ENCODE measurements around the gene GFER.
"Not testable (repeated sequence)": the region's sequence is repeated elsewhere in the genome, so short reads cannot be mapped to it uniquely, and the experiment has no call there.

The GFER gene

DNA sequence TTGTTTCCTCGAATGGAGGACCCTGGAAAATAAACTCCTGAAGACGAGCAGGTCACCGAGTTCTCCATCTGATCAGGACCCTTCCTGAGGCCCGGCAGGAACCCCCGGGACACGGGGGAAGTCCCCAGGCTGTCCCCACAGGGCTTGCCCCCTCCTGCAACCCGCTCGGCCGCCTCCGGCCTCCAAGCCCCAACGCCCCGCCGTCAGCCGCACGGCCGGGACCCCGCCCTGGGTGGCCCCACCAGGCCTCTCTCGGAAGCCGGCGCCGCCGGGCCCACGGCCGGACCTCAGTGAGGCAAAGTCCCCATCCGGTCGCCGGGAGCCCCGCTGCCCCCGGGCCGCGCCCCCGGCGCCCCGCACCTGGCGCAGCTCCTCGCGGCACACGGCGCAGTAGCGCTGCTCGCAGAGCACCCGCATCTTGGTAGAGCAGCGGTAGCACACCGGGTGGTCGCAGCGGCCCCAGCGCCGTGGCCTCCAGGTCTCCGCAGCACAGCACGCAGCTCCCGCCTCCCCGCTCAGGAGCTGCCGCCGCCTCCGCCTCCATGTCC lies 25.2 kb downstream of the GFER start:
- peak overlapping the region; percentile 56 for H3K4me3 ChIP-seq (ENCODE audit: control insufficient read depth, low read depth, low read length)
- TF ChIP-seq, protein P1, sequence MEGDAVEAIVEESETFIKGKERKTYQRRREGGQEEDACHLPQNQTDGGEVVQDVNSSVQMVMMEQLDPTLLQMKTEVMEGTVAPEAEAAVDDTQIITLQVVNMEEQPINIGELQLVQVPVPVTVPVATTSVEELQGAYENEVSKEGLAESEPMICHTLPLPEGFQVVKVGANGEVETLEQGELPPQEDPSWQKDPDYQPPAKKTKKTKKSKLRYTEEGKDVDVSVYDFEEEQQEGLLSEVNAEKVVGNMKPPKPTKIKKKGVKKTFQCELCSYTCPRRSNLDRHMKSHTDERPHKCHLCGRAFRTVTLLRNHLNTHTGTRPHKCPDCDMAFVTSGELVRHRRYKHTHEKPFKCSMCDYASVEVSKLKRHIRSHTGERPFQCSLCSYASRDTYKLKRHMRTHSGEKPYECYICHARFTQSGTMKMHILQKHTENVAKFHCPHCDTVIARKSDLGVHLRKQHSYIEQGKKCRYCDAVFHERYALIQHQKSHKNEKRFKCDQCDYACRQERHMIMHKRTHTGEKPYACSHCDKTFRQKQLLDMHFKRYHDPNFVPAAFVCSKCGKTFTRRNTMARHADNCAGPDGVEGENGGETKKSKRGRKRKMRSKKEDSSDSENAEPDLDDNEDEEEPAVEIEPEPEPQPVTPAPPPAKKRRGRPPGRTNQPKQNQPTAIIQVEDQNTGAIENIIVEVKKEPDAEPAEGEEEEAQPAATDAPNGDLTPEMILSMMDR (IDR thresholded peaks at IDR 0.05; ENCODE audit: control insufficient read depth, insufficient read depth, low read depth, low read length, missing control alignments) = no peak
- DNase-seq (ENCODE audit: low read depth) = no peak

DNA sequence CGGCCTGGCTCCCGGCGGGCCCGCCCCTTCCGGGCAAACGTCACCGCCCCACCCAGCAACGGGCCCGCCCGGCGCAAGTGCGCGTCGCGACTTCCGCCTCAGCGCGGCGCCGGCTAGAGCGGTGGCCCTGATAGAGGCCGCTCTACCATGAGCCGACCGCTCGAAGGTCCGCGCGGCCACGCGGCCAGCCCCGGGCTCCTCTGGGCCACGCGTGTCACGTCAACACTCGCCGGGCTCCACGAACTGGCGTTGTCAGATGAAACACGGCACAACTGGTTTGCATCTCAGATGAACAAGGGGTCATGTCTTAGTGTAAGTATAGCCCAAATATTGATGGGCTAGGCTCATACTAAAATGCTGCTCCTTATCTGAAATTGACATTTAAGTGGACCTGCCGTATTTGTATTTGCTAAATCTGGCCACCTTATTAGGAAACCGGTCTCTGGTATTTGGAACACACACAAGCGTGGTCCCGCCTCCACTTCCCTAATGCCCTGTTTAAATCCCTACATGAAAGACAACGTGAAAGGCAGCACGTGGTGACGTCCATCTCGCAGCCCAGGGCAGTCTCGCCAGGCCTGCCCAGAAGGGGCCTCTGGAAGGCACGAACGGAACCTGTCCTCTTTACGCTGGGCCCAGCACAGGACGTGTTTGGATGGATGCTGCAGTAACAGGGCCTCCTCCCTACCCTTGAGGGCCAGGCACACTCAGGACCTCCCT lies 26.0 kb downstream of the GFER start, which contains the start of gene ZNF598:
TSS of gene ZNF598 (minus strand) at position 31 of the 720 bp plus-strand sequence.
- TF ChIP-seq, protein P1 (IDR thresholded peaks at IDR 0.05; ENCODE audit: control insufficient read depth, insufficient read depth, low read depth, low read length, missing control alignments) = no peak
- DNase-seq (ENCODE audit: low read depth) = peak; percentile 41
- peak within 1 kb of the TSS; percentile 66 for H3K4me3 ChIP-seq (ENCODE audit: control insufficient read depth, low read depth, low read length)

DNA sequence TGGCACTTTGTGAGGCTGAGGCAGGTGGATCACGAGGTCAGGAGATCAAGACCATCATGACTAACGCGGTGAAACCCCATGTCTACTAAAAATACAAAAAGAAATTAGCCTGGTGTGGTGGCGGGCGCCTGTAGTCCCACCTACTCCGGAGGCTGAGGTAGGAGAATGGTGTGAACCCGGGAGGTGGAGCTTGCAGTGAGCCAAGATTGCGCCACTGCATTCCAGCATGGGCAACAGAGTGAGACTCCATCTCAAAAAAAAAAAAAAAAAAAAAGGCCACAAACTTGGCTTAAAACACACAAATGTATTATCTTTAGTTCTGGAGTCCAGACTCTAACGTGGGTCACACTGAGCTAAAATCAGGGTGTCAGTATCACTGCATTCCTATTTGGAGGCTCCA lies 27.7 kb downstream of the GFER start:
- not testable (repeated sequence) for DNase-seq (ENCODE audit: low read depth); H3K4me3 ChIP-seq (ENCODE audit: control insufficient read depth, low read depth, low read length)

DNA sequence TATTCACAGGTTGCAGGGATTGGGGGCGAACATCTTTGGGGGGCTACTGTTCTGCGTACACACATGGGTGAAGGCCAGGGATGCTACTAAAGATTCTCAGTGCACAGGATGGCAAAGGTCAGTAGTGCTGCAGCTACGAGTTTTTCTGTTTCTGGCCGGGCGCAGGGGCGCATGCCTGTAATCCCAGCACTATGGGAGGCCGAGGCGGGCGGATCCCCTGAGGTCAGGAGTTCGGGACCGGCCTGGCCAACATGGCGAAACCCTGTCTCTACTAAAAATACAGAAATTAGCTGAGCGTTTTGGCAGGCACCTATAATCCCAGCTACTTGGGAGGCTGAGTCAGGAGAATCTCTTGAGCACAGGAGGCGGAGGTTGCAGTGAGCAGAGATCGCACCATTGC lies 29.5 kb downstream of the GFER start:
- no peak overlapping the region for H3K4me3 ChIP-seq (ENCODE audit: control insufficient read depth, low read depth, low read length)
- TF ChIP-seq, protein P1 (IDR thresholded peaks at IDR 0.05; ENCODE audit: control insufficient read depth, insufficient read depth, low read depth, low read length, missing control alignments) = no peak
- no peak for DNase-seq (ENCODE audit: low read depth)

DNA sequence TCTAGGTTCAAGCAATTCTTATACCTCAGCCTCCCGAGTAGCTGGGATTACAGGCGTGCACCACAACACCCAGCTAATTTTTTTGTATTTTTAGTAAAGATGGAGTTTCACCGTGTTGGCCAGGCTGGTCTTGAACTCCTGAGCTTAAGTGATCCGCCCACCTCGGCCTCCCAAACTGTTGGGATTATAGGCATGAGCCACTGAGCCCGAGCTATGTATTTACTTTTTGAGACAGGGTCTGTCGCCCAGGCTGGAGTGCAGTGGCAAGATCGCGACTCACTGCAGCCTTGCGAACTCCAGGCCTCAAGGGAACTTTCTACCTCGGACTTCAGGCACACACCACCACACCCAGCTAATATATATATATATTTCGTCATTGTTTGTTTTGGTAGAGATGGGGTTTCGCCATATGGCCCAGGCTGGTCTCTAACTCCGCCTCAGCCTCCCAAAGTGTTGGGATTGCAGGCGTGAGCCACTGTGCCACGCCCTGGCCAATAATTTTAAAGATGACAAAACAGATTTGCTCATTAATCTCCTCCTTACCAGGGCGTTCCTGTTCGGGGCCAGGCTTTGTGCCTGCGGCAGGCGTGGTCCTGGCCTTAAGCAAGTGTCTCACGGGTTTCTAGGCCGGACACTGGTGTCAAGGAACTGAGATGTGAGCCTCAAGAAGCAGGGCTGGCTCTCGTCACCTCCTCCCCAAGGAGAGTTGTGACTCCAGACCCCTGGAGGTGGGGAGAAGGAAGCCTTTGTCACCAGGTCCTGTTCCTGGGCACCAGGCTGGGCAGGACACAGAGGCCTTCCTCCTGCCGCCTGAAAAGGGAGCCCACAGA lies 31.3 kb downstream of the GFER start:
- TF ChIP-seq, protein P1 (IDR thresholded peaks at IDR 0.05; ENCODE audit: control insufficient read depth, insufficient read depth, low read depth, low read length, missing control alignments) = no peak
- H3K4me3 ChIP-seq (ENCODE audit: control insufficient read depth, low read depth, low read length) = no peak overlapping the region
- no peak for DNase-seq (ENCODE audit: low read depth)

DNA sequence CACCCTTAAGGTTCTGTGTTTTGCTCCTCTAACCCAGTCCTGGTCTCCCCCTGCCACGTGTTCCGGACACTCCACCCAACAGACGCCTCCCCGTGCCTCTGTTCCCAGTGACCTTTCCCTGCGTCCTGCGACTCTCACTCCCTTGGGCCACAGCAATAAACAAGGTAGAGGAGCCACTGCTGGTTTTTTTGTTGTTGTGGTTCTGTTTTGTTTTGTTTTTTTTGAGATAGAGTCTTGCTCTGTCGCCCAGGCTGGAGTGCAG lies 31.9 kb downstream of the GFER start:
- TF ChIP-seq, protein P1 (IDR thresholded peaks at IDR 0.05; ENCODE audit: control insufficient read depth, insufficient read depth, low read depth, low read length, missing control alignments) = no peak
- no peak for DNase-seq (ENCODE audit: low read depth)

DNA sequence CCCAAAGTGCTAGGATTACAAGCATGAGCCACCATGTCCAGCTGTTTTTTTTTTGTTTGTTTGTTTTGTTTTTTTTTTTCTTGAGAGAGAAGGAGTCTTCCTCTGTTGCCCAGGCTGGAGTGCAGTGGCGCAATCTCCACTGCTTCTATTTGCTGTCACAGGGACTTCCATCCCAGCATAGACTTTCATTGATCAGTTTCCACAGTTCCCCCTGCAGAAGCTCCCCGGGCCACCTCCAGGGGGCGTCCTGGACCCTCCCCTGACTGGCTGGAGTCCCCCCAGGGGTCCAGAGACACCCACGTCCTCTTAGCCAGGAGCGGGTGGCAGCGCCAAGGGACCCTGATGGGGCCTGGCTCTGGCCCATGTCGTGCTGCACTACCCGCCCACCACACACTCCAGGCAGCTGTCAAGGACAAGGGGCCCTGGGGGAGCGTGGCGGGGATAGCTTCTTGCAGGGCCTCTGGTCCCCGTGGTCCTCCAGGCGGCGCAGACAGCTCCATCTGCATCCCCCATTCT lies 32.5 kb downstream of the GFER start:
- TF ChIP-seq, protein P1 (IDR thresholded peaks at IDR 0.05; ENCODE audit: control insufficient read depth, insufficient read depth, low read depth, low read length, missing control alignments) = peak; percentile 36
- DNase-seq (ENCODE audit: low read depth) = no peak
- no peak overlapping the region for H3K4me3 ChIP-seq (ENCODE audit: control insufficient read depth, low read depth, low read length)

More for the DNA sequence above, 31.9 kb downstream of the GFER start:
- no peak overlapping the region for H3K4me3 ChIP-seq (ENCODE audit: control insufficient read depth, low read depth, low read length)
